HTERT RPE-1 (cell line): ENCODE measurements around the gene CYP20A1.
"Not testable (repeated sequence)": the region's sequence is repeated elsewhere in the genome, so short reads cannot be mapped to it uniquely, and the experiment has no call there.

Experiments used
- in situ Hi-C: fragments of 300-500 bp; cut with MboI; formaldehyde crosslinking; loops from 4 replicates; pipeline ENCODE4 v1.14.3; 2020; ENCODE audit warnings: low sequenced_read_pairs

Gene CYP20A1

GRCh38 chr2:203280428-203281064, 41.7 kb downstream of the CYP20A1 start:
- in situ Hi-C loops, result no loop called here

GRCh38 chr2:203282101-203282500, 43.3 kb downstream of the CYP20A1 start:
- in situ Hi-C loops, result no loop called here

- in situ Hi-C loops, result no loop called here
Observed at GRCh38 chr2:203286532-203286931, 47.7 kb downstream of the CYP20A1 start.

- in situ Hi-C loops, result no loop called here
Observed at GRCh38 chr2:203301667-203302066, 62.8 kb downstream of the CYP20A1 start.

- in situ Hi-C loops, result not testable (repeated sequence)
Observed at GRCh38 chr2:203302586-203302985, 63.8 kb downstream of the CYP20A1 start.

- in situ Hi-C loops, result no loop called here
Observed at GRCh38 chr2:203310688-203311436, 72.0 kb downstream of the CYP20A1 start.

- in situ Hi-C loops, result no loop called here
Observed at GRCh38 chr2:203326356-203326755, 87.5 kb downstream of the CYP20A1 start.

- in situ Hi-C loops, result no loop called here
Observed at GRCh38 chr2:203327582-203327900, 88.7 kb downstream of the CYP20A1 start.

GRCh38 chr2:203327901-203328759, 89.3 kb downstream of the CYP20A1 start, which contains the start of gene ABI2:
TSS of gene ABI2 (plus strand) at chr2:203328394. CDS start at chr2:203328515, 121 bp downstream.
- in situ Hi-C loops, result no loop called here

GRCh38 chr2:203328760-203329540, 90.1 kb downstream of the CYP20A1 start:
- in situ Hi-C loops, result no loop called here

- in situ Hi-C loops, result no loop called here
Observed at GRCh38 chr2:203330434-203330833, 91.6 kb downstream of the CYP20A1 start.

GRCh38 chr2:203338322-203338721, 99.5 kb downstream of the CYP20A1 start:
- in situ Hi-C loops, result no loop called here

- in situ Hi-C loops, result no loop called here
Observed at GRCh38 chr2:203340791-203341487, 102.1 kb downstream of the CYP20A1 start.

GRCh38 chr2:203341741-203342310, 103.0 kb downstream of the CYP20A1 start:
- in situ Hi-C loops, result no loop called here

- in situ Hi-C loops, result not testable (repeated sequence)
Observed at GRCh38 chr2:203342374-203342773, 103.6 kb downstream of the CYP20A1 start.

GRCh38 chr2:203344667-203345066, 105.8 kb downstream of the CYP20A1 start:
- in situ Hi-C loops, result no loop called here

- in situ Hi-C loops, result no loop called here
Observed at GRCh38 chr2:203346612-203347011, 107.8 kb downstream of the CYP20A1 start.

GRCh38 chr2:203347375-203347774, 108.6 kb downstream of the CYP20A1 start:
- in situ Hi-C loops, result no loop called here

GRCh38 chr2:203352604-203353255, 113.9 kb downstream of the CYP20A1 start:
- in situ Hi-C loops, result no loop called here
